HG03565 (cell line): ENCODE measurements around the gene TTC12.

Source experiments
- ATAC-seq: cut with Tn5 transposase; IDR thresholded peaks from one replicate; pipeline ENCODE4 v1.9.1; 2021; ENCODE audit warnings: mild to moderate bottlenecking, moderate library complexity; ENCODE audit not compliant: unreplicated experiment

The TTC12 gene

DNA sequence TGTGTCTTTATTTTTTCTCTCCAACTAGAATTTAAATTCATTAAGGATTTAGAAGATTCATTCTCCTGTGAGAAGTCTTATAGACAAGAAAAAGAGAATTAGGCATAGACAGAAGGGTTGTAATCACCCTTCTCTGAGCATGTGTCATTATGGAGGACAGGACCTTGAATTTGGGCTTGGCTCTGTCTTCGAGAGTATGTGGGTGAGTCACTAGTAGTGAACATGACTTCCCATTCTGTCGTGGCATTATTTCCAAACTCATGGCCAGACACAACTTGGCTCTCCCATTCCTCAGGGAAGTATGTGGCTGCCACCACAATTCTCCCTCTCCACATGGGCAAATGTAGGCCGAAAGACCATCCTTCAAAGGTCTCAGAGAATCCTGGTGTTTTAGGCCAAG lies 58.9 kb downstream of the TTC12 start:
- no peak for ATAC-seq

DNA sequence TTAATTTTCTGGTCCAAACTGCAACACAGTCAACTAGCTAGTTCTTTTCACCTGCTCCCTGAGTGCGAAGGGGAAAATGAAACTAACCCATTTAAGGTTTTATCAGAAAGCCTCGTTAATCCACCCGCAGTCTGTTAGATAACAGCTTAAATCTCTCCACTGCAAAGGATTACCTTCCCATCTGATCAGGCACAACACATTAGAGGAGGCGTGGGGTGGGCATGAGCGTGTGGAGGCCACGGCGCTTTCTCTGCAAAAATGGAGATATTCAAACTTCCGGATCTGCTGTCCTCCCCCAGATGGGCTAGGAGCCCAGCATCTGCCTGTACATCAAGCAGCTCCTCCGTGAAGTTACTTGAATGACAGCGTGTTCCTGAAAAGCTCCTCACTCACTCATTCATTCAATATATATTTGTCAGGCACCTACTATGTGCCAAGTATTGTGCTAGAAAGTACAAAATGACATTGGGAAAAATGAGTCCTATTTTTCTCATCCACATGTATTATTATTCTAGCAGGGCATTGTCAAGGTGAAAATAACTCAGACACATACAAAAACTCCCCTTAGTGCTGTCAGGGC lies 59.7 kb downstream of the TTC12 start:
- no peak for ATAC-seq

DNA sequence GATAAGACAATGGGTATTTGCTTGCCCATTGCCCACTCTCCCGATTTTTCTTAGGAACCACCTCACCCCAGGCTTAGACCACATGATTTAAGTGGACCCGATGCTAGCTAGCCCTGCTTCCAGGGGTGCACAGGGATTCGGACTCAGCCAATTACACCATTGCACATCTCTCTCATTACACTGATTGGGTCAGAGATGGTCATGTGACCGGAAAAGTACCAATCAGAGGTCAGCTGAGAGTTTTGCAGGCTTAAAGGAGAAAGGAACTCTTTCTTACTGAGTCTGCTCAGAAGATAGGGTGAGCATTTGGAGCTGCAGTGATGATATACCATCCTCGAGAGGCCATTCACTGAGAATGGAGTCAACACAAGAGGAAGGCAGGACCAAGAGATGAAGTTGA lies 61.0 kb downstream of the TTC12 start:
- ATAC-seq, result no peak

DNA sequence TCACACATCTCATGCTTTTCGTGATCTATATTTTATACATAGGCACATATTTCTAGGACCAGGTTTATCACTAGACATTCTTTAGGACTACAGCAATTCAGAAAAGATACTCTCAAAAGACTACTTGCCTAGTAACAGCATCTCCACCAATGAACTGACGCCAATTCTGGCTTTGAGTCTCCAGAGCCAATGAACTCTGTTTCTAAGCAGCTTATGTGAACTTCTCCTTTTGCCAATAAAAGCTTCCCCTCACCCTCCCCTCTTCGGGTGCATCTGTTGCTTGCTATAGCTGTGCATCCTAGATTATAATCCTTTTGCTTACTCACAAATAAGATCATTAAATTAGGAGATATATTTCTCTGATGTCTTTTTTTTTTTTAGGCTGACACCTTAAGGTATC lies 61.8 kb downstream of the TTC12 start:
- peak; percentile 74 for ATAC-seq

DNA sequence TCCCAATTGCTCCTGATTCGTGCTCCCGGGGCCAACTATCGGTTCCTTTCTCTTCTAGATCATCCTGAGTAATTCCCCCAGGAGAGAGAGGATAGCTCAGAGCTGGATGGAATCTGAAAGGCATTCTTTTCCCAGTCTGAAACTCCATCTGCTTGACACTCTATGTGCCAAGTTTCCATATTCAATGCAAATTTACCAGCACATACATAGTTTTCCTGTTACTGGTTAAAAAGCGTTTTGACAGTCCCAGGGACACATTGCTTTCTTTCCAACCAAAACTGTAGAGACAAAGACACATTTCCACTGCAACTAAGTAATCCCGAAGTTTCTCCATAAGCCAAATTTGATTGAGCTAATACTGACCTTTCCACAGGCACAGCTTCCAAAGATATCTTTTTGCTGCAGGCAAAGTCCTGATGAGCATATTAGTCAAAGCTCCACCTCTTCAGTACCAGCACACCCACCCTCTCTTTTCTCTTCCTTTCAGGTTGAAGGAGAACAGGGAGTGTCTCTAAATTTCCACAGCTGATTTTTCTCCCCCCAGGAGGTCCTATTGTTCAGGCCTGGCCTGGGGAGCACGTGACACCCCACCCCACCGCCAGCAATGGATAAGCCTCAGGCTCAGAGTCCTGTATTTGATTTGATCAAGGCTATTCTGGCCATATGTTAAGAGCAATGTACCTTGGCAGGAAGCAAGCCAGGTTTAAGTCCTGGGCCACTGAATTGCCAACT lies 63.5 kb downstream of the TTC12 start:
- ATAC-seq, result no peak

DNA sequence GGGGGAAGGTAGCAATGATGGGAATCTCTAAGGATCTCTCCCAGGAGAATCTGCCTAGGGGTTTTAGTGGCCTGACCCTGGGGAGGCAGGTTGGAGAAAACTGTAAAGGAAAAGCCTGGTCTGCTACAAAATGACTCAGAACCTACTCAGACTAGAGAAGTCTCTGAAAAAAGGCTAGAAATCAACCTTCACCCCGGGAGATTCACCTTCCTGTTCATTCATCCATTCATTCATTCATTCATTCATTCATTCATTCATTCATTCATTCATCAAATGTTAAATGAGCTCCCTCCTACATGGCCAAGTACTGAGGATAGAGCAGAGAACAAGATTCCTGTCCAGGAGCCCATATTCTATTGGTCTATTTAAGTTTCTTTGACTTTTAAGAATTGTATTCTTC lies 64.3 kb downstream of the TTC12 start:
- no peak for ATAC-seq

DNA sequence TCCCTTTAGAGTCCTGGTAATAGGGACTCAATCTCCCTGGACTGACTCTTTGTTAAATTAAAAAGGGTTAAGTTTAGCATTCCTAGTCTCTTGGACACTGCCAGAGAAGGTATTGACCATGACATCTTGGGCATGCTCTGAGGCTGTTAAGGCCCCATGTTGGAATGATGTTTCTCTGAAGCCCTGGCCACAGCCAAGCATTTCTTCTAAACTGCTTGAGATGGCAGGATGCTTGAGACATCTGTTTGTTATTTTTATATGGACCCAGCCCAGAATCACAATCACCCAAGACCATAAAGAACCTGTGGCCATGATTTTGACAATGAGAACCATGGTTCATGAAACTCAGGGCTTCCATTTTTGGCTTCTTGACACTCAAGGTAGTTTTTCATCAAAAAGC lies 67.7 kb downstream of the TTC12 start:
- no peak for ATAC-seq

DNA sequence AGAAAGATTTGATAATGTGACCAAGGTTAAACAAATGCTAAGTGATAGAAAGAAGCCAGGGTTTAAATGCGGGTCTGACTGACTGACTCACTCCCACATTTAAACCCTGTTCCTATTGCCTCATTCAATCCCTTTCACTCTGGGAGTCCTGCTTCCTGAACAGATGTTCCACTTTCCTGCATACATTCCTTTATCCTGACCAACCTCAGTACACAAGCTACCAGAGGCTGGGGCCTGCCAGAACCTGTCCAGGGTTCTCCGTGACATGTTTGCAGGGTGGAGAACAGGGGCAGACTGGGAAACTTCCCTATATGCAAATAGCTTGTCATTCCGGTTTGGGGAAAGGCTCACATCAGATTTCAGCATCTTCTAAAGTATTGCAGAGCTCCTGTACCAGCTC lies 70.2 kb downstream of the TTC12 start:
- no peak for ATAC-seq

DNA sequence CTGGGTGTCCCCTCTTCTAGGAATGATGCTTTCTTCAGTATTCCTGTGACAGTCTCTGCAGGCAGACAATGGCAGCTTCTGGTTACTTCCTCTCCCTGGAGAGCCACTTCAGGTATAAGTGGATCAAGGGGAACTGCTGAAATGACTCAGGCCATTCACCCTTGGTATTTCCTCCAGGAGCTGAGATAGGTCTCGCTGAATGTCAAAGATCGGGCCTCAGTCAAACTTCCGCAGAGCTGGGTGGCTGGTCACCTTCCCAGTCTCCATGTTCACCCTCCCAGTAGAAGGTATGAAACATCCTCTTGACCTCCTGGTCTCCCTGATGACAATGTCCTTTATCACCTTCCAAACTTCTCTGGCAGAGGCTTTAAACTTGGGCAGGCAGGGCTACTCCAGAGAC lies 71.4 kb downstream of the TTC12 start:
- ATAC-seq, result no peak

DNA sequence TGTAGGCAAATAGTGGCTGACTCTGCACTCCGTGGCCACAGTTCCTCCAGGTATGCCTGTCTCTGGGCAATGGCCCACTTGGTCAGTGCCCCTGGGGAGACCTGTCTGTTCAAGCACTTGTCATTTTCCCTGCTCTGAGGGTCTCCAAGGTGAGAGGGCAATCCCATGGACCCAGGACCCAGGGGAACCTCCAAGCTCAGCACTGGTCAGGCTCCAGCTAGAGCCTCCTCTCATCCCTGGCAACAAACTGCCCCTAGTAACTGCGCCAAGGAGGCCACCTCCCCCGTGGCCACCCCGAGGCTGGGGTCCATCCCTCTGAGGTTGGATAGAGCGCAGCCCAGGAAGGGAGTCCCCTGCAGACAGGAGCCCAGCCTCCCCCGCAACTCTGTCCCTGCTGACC lies 72.5 kb downstream of the TTC12 start:
- ATAC-seq, result no peak

DNA sequence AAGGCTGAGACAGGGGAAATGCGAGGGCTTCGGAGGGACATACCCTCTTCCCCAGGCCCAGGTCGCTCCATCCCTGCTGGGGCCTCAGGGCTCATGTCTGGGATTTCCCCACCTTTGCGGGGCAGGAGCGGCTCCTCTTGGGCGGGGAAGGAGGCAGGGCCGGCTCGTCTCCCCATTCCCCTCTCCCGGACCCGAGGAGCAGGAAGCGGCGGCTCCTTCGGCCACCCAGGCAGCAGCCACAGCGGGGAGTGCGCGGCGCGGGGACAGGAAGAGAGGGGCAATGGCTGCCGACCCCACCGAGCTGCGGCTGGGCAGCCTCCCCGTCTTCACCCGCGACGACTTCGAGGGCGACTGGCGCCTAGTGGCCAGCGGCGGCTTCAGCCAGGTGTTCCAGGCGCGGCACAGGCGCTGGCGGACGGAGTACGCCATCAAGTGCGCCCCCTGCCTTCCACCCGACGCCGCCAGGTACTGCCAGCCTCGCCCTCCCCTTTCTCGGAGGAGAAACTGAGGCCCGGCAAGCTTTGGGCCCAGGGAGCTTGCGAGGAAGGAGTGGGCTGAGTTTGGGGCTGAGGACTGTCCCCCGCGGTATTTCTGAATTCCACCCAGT lies 73.3 kb downstream of the TTC12 start, which contains the start of gene ANKK1:
TSS of gene ANKK1 (plus strand) at position 175 of the 607 bp plus-strand sequence. CDS start at position 281, 106 bp downstream.
- no peak for ATAC-seq

DNA sequence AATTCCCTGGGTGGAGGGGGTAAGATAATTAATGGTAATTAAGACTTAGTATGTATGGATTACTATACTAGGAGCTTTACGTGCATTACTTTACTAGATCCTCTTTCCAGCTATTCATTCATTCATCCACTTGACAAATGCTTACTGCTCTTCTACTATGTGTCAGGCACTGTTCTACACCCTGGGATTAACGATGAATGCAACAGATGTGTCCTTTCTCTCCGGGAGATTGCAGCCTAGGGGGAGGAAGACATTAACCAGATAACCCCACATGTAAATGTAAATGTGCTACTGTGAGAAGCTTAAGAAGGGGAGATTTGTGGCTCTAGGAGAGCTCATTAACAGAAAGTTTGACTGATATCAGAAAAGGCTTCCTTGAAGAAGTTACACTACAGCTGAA lies 74.9 kb downstream of the TTC12 start:
- no peak for ATAC-seq

DNA sequence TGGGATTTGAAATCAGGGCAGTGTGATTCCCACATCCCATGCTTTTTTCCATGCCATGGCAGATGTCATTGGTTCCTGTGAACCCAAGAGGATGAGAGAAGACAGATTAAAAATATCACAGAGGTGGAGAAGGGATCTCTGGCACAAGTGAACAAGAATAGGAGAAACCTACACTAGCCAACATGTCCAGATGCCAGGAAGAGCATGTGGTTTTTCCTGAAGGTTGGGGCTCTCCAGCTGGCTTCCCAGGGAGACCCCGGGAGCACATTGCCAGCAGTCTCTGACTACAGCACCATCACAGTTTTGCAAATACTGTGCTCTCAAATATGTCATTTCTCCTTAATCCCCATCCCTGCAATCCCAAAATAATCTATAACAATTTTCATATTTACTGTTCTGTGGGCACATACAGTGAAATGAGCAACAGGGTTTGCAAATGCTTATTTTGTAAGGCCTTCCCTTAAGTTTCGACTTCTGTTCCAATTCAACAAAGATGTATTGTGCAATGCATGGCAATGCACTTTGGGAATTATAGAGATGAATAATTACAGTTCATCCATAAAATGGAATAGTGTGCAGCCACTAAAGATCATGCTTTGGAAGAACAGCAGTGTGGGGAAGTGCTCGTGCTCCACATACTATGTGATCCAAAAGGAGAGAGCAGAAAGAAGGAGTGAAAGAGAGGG lies 78.0 kb downstream of the TTC12 start:
- ATAC-seq, result no peak

DNA sequence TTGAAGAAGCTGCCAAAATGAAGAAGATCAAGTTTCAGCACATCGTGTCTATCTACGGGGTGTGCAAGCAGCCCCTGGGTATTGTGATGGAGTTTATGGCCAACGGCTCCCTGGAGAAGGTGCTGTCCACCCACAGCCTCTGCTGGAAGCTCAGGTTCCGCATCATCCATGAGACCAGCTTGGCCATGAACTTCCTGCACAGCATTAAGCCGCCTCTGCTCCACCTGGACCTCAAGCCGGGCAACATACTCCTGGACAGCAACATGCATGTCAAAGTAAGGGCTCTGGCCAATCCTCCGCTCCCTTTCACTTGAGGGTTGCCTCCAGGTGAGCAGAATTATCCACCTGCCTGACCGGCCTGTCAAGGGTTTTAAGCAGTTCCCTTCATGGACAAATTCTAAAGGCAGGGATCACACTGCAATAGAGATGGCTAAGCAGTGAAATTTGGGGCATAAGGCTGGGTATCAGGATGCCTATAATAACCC lies 79.2 kb downstream of the TTC12 start:
- ATAC-seq, result no peak

DNA sequence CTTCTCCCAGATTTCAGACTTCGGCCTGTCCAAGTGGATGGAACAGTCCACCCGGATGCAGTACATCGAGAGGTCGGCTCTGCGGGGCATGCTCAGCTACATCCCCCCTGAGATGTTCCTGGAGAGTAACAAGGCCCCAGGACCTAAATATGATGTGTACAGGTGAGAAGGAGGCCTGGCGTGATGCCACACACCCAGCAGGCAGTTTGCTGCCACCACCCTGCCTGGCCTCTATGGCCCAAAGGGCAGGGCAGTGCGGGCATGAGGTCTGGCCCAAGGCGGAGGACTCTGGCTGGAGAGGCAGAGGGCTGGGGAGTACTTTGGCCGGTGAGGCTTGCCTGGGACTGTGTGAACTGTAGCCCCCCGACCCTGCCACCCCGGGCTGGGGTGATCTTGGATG lies 80.5 kb downstream of the TTC12 start:
- ATAC-seq, result no peak

DNA sequence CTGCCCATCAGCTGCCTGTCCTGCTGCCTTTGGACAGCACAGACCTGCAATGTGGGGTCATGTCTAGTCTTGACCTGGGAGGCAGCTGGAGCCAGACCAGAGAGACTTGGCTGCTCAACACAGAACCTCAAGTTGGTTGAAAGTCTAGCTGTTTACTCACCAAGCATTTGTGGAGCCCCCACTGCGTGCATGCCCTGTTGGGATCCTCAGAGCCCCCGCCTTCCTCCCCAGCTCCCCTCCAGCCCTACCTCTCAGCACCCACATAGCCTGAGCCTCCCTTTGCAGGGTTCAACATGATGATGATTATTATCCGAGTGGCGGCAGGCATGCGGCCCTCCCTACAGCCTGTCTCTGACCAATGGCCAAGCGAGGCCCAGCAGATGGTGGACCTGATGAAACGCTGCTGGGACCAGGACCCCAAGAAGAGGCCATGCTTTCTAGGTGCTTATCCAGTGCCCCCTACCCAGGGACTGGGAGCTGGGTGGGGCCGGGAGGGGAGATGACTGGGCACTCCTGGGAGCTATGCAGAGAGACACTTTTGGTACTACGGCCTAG lies 81.5 kb downstream of the TTC12 start:
- ATAC-seq, result no peak

DNA sequence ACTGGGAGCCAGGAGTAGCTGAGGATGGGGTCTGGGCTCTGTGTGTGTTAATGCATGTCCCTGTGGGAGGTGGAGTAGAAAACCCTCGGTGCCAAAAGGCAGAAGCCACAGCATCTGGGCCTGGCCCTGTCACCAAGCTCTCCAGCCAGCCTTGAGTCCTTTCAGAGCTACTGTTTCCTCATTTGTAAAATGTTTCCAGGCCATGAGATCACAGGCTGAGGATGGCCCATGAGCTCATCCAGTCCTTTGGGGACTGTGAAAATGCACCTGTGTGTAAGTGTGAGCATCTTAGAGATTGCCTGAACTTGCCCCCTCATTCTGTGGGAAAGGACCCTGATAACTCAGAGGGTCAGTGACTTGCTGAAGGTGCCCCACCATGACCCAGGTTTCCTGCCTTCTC lies 82.3 kb downstream of the TTC12 start:
- no peak for ATAC-seq

DNA sequence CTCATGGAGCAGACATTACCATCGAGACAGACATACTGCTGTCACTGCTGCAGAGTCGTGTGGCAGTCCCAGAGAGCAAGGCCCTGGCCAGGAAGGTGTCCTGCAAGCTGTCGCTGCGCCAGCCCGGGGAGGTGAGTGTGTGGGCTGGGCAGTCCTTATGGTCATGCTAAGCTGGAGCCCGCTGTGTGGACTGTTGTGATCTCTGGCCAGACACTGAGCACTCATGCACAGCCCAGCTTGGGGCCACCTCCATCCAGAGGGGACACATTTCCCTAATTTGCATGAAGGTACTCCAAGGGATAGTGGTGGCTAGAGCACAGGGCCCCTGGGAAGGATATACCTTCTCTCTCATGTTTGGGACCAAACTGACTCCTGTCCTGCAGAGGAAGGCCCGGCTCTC lies 82.8 kb downstream of the TTC12 start:
- no peak for ATAC-seq

DNA sequence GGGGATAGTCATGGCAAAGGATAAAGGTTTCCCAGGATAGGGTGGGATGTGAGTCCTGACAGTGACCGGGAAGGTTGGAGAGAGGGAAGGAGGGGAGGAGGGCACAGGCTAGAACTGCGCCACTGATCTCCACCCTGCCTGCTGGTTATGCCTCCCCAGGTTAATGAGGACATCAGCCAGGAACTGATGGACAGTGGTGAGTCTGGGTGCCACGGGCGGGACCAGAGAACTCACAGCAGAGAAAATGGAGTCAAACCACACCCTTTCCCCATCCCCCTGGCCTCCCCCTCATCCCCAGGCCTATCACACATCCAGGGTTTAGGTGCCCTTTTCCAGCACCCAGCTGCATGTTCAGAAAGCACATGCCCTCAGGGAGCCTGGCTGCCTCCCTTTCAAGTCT lies 83.4 kb downstream of the TTC12 start:
- no peak for ATAC-seq

DNA sequence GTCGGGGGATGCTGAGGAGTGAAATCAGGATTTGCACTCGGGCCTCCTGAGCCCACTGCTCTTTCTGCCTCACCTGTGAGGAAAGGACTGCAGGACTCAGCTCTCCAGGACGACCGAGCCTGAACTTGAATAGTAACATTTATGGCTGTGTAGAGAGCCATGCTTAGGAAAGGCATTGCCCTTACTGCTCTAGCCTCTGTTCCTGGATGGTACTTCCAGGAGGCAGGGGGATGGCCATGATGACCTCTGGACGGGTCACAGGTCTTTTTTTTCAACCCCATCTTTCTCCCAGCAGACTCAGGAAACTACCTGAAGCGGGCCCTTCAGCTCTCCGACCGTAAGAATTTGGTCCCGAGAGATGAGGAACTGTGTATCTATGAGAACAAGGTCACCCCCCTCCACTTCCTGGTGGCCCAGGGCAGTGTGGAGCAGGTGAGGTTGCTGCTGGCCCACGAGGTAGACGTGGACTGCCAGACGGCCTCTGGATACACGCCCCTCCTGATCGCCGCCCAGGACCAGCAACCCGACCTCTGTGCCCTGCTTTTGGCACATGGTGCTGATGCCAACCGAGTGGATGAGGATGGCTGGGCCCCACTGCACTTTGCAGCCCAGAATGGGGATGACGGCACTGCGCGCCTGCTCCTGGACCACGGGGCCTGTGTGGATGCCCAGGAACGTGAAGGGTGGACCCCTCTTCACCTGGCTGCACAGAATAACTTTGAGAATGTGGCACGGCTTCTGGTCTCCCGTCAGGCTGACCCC lies 84.5 kb downstream of the TTC12 start:
- no peak for ATAC-seq
